D721Med (cell line): ENCODE data around the gene FFAR2.

Experiments used
- DNase-seq: peaks from one replicate; pipeline ENCODE4 v3.0.0; 2011; ENCODE audit warnings: low spot score; ENCODE audit not compliant: insufficient read length
- FAIRE-seq: peaks from 2 replicates; lab custom pipeline; 2011; peaks lifted over from hg19 to GRCh38; lab: Jason Lieb, UNC
- CTCF ChIP-seq: IDR thresholded peaks from 2 replicates; pipeline ENCODE4 v1.5.1; 2012; ENCODE audit warnings: mild to moderate bottlenecking, control low read depth; ENCODE audit not compliant: insufficient read depth; ENCODE audit errors: missing control alignments

FFAR2 gene

DNA sequence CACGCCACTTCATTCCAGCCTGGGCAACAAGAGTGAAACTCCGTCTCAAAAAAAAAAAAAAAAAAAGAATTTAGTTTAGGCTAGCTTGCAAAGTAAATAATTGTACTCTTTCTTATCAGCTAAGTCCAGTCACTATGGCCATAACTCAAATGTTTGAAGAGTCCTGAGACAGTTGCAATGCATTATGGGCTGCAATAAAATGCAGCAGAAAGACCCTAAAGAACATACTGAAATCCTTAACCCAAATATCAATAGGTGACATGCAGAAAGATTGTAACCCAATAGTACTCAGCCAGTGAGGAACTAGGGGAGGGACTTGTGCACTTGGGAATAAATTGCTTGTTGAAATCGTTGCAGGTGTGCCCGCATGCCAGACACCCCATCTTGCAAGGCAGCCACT, 20.9 kb upstream of the FFAR2 start:
- FAIRE-seq (no peak), DNase-seq (no peak)
- TF ChIP-seq CTCF, result no peak

DNA sequence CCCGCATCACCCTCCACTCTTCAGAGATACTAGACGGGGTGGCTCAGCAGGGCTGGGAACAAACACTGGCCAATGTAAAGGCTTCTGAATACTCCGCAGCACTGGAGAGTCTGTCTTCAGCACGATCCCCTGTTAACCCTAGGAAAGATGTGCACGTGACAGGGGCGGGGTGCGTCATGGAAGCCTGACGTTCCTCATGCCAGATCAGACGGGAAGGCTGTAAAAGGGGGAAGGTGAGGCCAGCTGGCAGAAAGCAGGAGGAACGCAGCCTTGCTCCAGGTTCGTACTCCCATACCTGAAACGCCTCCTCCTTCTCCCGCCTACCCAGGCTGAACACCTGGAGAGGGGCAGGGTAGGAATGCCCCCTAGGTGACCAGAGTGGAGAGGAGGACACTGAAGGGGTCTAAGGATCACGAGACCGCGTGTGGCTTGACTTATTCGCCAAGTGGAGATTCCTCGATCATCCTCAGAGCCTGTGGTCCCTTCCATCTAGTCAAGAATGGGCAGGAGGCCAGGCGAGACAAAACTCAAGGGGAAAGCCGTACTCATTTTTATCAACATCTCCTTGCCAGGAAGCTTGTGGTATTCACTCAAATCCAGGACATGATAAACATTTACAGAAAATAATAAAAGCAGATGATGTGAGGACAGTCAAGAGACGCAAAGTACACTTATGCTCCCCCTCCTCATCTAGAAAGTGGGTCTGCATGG, 18.2 kb upstream of the FFAR2 start:
- TF ChIP-seq CTCF, result no peak
- FAIRE-seq, result no peak

DNA sequence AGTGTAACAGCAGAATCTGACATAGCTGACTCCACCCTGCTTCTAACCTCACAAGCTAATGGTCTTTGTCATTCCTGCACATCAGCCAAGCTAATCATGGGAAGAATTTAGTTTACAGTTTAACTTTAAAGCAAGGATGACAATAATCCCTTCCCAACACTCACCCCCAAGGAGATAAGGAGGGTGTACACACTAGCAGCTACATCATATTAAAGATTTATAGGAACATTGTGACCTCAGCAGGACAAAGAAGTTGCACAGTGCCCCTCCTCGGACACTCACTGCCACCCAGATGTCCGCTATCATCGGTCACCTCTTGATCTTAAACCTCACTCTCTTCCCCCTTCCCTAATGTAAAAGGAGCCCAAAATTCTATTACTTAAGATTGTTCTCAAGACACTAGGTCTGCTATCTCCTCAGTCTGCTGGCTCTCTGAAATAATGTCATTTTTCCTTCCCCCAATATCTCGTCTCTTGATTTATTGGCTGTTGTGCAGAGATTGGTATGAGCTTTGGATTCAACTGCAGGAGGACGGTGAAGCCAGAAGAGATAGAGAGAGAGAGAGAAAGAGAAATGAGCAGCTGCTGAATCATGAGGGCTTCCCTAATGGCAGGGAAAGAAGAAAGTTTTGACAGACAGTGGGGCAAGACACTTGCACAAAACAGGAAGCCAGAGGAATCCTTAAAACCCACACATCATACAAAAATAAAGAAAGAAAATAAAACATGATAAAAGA, 17.5 kb upstream of the FFAR2 start:
- FAIRE-seq (no peak), DNase-seq (no peak)
- TF ChIP-seq CTCF, result no peak

More for the DNA sequence above, 18.2 kb upstream of the FFAR2 start:
- no peak for DNase-seq

DNA sequence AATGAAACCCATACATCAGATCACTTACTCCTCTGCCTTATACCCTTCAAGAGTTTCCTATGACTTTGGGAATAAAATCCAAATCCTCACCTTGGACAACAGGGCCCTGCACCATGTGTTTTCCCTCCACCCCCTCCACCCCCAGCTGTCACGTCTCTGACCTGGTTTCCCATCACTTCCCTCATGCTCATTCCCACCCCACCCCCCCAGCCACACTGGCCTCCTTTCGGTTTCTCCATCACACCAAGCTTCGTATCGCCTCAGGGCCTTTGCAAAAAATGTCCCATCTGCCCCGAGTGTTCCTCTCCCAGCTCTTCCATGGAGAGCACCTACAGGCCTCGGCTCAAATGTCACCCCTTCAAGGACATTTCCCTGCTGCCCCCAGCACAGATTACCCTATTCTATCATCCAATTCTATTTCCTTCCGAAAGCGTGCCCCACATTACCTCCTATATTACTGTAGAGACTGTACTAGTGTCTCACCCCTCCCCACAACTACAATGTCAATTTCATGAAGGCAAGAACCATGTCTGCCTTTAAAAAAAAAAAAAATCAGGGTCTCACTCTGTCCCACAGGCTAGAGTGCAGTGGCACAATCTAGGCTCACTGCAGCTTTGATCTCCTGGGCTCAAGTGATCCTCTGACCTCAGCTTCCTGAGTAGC, 16.8 kb upstream of the FFAR2 start:
- FAIRE-seq, result no peak
- no peak for DNase-seq
- no peak for TF ChIP-seq CTCF

DNA sequence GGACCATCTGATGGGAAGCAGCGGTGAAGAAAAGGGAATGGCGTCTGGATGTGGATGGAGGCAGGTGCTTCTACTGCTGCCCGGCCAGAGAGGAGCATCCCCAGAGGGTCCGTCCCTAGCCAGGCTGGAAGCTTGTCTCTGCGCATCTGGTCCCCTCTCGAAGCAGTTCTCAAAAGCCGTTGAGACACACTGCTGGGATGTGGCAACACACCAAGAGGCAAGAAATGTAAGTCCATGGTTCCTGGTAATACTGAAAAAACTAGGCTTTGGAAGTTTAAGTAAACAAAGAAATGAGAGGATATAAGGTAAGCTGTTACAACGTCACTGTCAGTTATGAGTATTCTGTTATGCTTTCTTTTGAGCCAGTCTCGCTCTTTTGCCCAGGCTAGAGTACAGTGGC, 15.1 kb upstream of the FFAR2 start:
- no peak for DNase-seq
- no peak for TF ChIP-seq CTCF

GRCh38 chr19:35433448-35433847, 14.6 kb upstream of the FFAR2 start:
- FAIRE-seq, result no peak

More for the DNA sequence above, 15.1 kb upstream of the FFAR2 start:
- no peak for FAIRE-seq

More at GRCh38 chr19:35433448-35433847, 14.6 kb upstream of the FFAR2 start:
- TF ChIP-seq CTCF, result no peak
- DNase-seq, result no peak
